Ecto neural progenitor cell (in vitro differentiated cells): ENCODE results near the gene TMEM119.
"Not testable (repeated sequence)": the region's sequence is repeated elsewhere in the genome, so short reads cannot be mapped to it uniquely, and the experiment has no call there.

Source experiments
- DNase-seq: peaks from one replicate; pipeline ENCODE4 v3.0.0-alpha.2; 2018; ENCODE audit warnings: low spot score

The TMEM119 gene

GRCh38 chr12:108634341-108634751 is 36.5 kb upstream of the TMEM119 start:
- DNase-seq: no peak

GRCh38 chr12:108633534-108634248 is 35.8 kb upstream of the TMEM119 start, which contains the start of gene SELPLG:
SELPLG (minus strand) TSS chr12:108633894; CDS start chr12:108624307, 9,587 bp downstream.
- DNase-seq: no peak

- no peak for DNase-seq
Observed at GRCh38 chr12:108633081-108633533, 35.2 kb upstream of the TMEM119 start.

- DNase-seq: not testable (repeated sequence)
Observed at GRCh38 chr12:108631261-108631660, 33.4 kb upstream of the TMEM119 start.

GRCh38 chr12:108630481-108631207 is 32.8 kb upstream of the TMEM119 start:
- no peak for DNase-seq

- no peak for DNase-seq
Observed at GRCh38 chr12:108629824-108630476, 32.1 kb upstream of the TMEM119 start.

- DNase-seq: no peak
Observed at GRCh38 chr12:108629151-108629550, 31.3 kb upstream of the TMEM119 start.

- DNase-seq: no peak
Observed at GRCh38 chr12:108627134-108627920, 29.4 kb upstream of the TMEM119 start.

GRCh38 chr12:108625228-108625627 is 27.3 kb upstream of the TMEM119 start:
- no peak for DNase-seq

GRCh38 chr12:108623577-108623976 is 25.7 kb upstream of the TMEM119 start:
- DNase-seq: no peak

- DNase-seq: no peak
Observed at GRCh38 chr12:108622921-108623514, 25.1 kb upstream of the TMEM119 start.

GRCh38 chr12:108622421-108622820 is 24.5 kb upstream of the TMEM119 start:
- DNase-seq: no peak

- no peak for DNase-seq
Observed at GRCh38 chr12:108621161-108621560, 23.3 kb upstream of the TMEM119 start.

- DNase-seq: no peak
Observed at GRCh38 chr12:108620236-108620879, 22.5 kb upstream of the TMEM119 start.

GRCh38 chr12:108619369-108620160 is 21.7 kb upstream of the TMEM119 start:
- no peak for DNase-seq

- DNase-seq: not testable (repeated sequence)
Observed at GRCh38 chr12:108618953-108619274, 21.0 kb upstream of the TMEM119 start.

GRCh38 chr12:108618079-108618952 is 20.4 kb upstream of the TMEM119 start:
- peak; percentile 92 for DNase-seq

- DNase-seq: no peak
Observed at GRCh38 chr12:108616941-108617858, 19.3 kb upstream of the TMEM119 start.
